Measurements from ENCODE around the gene LYPD4.

DNA sequence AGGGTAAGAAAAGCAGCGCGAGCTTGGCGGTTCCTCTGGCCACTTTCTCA lies 343 bp upstream of the LYPD4 start, which contains the start of gene DMRTC2:
- TF ChIP-seq, protein P1, sequence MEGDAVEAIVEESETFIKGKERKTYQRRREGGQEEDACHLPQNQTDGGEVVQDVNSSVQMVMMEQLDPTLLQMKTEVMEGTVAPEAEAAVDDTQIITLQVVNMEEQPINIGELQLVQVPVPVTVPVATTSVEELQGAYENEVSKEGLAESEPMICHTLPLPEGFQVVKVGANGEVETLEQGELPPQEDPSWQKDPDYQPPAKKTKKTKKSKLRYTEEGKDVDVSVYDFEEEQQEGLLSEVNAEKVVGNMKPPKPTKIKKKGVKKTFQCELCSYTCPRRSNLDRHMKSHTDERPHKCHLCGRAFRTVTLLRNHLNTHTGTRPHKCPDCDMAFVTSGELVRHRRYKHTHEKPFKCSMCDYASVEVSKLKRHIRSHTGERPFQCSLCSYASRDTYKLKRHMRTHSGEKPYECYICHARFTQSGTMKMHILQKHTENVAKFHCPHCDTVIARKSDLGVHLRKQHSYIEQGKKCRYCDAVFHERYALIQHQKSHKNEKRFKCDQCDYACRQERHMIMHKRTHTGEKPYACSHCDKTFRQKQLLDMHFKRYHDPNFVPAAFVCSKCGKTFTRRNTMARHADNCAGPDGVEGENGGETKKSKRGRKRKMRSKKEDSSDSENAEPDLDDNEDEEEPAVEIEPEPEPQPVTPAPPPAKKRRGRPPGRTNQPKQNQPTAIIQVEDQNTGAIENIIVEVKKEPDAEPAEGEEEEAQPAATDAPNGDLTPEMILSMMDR (optimal IDR thresholded peaks at IDR 0.05 in 1 of 3, IDR thresholded peaks at IDR 0.05 in 1 of 3, conservative IDR thresholded peaks at IDR 0.05 in 1 of 3; ENCODE audit: extremely low read depth in 1 of 3, insufficient read depth in 2 of 3, low read length in 3 of 3), result no peak
- no peak for TF ChIP-seq EZH2 (IDR thresholded peaks at IDR 0.05; ENCODE audit: low read length)
